ENCODE results near the gene ZNF860.

- TF ChIP-seq CTCF (IDR thresholded peaks at IDR 0.05): no peak
- no peak for TF ChIP-seq EZH2 (IDR thresholded peaks at IDR 0.05; ENCODE audit: borderline replicate concordance, insufficient read depth, low read depth, low read length, poor library complexity, severe bottlenecking)
These were observed 24.4 kb upstream of the ZNF860 start for GRCh38 chr3:31957106-31957505.
